GM13976 (cell line): ENCODE results near the gene IPO8.

Experiments used
- DNase-seq: peaks from one replicate; pipeline ENCODE4 v3.0.0; 2012; ENCODE audit warnings: low spot score
- CTCF ChIP-seq: IDR thresholded peaks from 2 replicates; pipeline ENCODE4 v1.5.1; 2012; ENCODE audit warnings: borderline replicate concordance, mild to moderate bottlenecking; ENCODE audit not compliant: insufficient read depth; ENCODE audit errors: extremely low read depth, missing control alignments, control extremely low read depth
- in situ Hi-C: fragments of 300-500 bp; cut with MboI; formaldehyde crosslinking; loops from one replicate; pipeline ENCODE4 v1.12.0; 2022; ENCODE audit warnings: low sequenced_read_pairs, mixed read lengths, inconsistent platforms; ENCODE audit not compliant: unreplicated experiment

Gene IPO8

GRCh38 chr12:30701056-30701455 is 5.4 kb upstream of the IPO8 start:
- DNase-seq: no peak
- in situ Hi-C loops: no loop called here
- no peak for TF ChIP-seq CTCF

DNA sequence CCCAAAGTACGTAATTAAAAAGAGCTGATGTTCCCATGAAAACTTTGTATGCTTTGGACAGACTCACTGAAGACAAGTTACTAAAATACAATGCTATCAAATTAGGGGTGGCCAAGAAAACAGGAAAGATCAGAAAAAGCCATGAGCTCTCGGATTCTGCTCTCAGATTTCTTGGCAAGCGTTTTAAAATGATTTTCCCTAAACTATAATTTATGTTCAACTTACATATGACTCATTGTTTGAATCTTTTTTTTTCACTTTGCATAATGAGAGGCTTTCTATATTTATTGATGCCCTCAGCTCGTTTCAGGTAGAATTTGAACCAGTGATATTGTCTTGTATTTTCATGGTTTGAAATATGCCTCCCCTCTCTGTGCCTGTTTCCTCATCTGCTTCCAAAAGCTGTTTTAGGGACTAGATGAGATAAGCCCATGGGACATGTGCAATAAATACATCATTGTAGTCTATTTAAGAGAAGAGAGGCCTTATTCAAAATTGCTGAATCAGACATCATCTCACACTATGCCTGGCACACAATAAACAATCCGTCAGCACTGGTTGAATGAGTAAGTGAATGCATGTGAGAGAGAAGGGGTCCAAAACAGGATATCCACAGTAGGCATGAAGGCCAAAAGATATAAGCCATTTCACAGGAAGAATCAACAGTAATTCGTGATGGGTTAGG is 4.7 kb upstream of the IPO8 start:
- TF ChIP-seq CTCF: no peak
- DNase-seq: no peak
- in situ Hi-C loops: no loop called here

- in situ Hi-C loops: no loop called here
- DNase-seq: no peak
- no peak for TF ChIP-seq CTCF
Measured at GRCh38 chr12:30698346-30698745, 2.7 kb upstream of the IPO8 start.

- TF ChIP-seq CTCF: no peak
- DNase-seq: no peak
- in situ Hi-C loops: no loop called here
Measured at GRCh38 chr12:30696943-30697342, 1.3 kb upstream of the IPO8 start.

GRCh38 chr12:30696486-30696885 is 817 bp upstream of the IPO8 start:
- in situ Hi-C loops: no loop called here
- peak; percentile 20 for DNase-seq
- TF ChIP-seq CTCF: no peak

GRCh38 chr12:30696103-30696408 is 387 bp upstream of the IPO8 start:
- in situ Hi-C loops: no loop called here
- no peak for DNase-seq
- no peak for TF ChIP-seq CTCF

GRCh38 chr12:30694412-30695198 is 1.1 kb downstream of the IPO8 start:
- TF ChIP-seq CTCF: no peak
- in situ Hi-C loops: no loop called here
- peak; percentile 22 for DNase-seq
